SU-DHL-6 (cell line): ENCODE results near the gene PCDHB15.
A peak's percentile ranks its signal among the peaks of the same experiment; 100 is the strongest.
"Not testable (repeated sequence)": the region's sequence is repeated elsewhere in the genome, so short reads cannot be mapped to it uniquely, and the experiment has no call there.

ENCODE experiments used
- H2AFZ ChIP-seq: fragments of 200-600 bp; sonication (generic); 2 replicates; pipeline ENCODE4 v1.6.1; 2014; ENCODE audit warnings: low read depth, mild to moderate bottlenecking, moderate library complexity, mixed read lengths, antibody characterized with exemption, low read length; ENCODE audit not compliant: severe bottlenecking
- H3F3A ChIP-seq: fragments of 200-600 bp; shearing (Covaris generic); 2 replicates; pipeline ENCODE4 v1.6.0; 2016; ENCODE audit warnings: antibody characterized with exemption, mild to moderate bottlenecking; ENCODE audit not compliant: insufficient read depth
- H3K27ac ChIP-seq: fragments of 200-600 bp; sonication (generic); 2 replicates; pipeline ENCODE4 v1.5.1; 2016; ENCODE audit warnings: low read depth, mild to moderate bottlenecking, low read length, moderate library complexity, mixed read lengths
- H3K27me3 ChIP-seq: fragments of 200-600 bp; sonication (generic), shearing (Covaris generic); 2 replicates; pipeline ENCODE4 v1.6.0; 2014; ENCODE audit warnings: mild to moderate bottlenecking, low read length
- H3K36me3 ChIP-seq: fragments of 200-600 bp; sonication (generic); 2 replicates; pipeline ENCODE4 v1.6.1; 2014; ENCODE audit warnings: mild to moderate bottlenecking, low read length, mixed read lengths
- H3K4me2 ChIP-seq: fragments of 300-600, 200-600 bp; shearing (Covaris generic), sonication (generic); 2 replicates; pipeline ENCODE4 v1.6.0; 2014; ENCODE audit warnings: low read length, low read depth, mild to moderate bottlenecking; ENCODE audit not compliant: poor library complexity, severe bottlenecking
- H3K4me3 ChIP-seq: fragments of 200-600 bp; sonication (generic); 2 replicates; pipeline ENCODE4 v1.5.1; 2014; ENCODE audit warnings: antibody characterized with exemption, low read length, mild to moderate bottlenecking, mixed read lengths; ENCODE audit not compliant: insufficient read depth, poor library complexity, severe bottlenecking
- H3K79me2 ChIP-seq: fragments of 200-600 bp; sonication (generic); 2 replicates; pipeline ENCODE4 v1.6.1; 2014; ENCODE audit warnings: mild to moderate bottlenecking, low read length, moderate library complexity; ENCODE audit not compliant: insufficient read depth
- H3K9ac ChIP-seq: fragments of 200-600 bp; sonication (generic); 2 replicates; pipeline ENCODE4 v1.7.0; 2014; ENCODE audit warnings: mild to moderate bottlenecking, low read length
- H3K9me2 ChIP-seq: fragments of 200-600 bp; sonication (generic); replicated peaks from 2 replicates; pipeline ENCODE4 v1.6.1; 2014; ENCODE audit warnings: low read length; ENCODE audit not compliant: insufficient read depth
- H3K9me3 ChIP-seq: fragments of 200-600 bp; sonication (generic); 2 replicates; pipeline ENCODE4 v1.6.1; 2014; ENCODE audit warnings: low read length, mixed read lengths; ENCODE audit not compliant: insufficient read depth
- H4K20me1 ChIP-seq: fragments of 200-600 bp; sonication (generic); 2 replicates; pipeline ENCODE4 v1.6.1; 2014; ENCODE audit warnings: low read depth, mild to moderate bottlenecking, antibody characterized with exemption, low read length, moderate library complexity, mixed read lengths
- CTCF ChIP-seq: fragments of 200-600 bp; sonication (generic); IDR thresholded peaks from one replicate; pipeline ENCODE4 v1.5.1; 2017; ENCODE audit warnings: antibody characterized with exemption, mild to moderate bottlenecking, low read length, moderate library complexity; ENCODE audit not compliant: insufficient read depth, poor library complexity, severe bottlenecking
- EZH2phosphoT487 ChIP-seq: fragments of 200-600 bp; sonication (generic), shearing (Covaris generic); conservative IDR thresholded peaks from 2 replicates; pipeline ENCODE4 v1.6.1; 2018; ENCODE audit warnings: mild to moderate bottlenecking, antibody characterized with exemption, low read length, moderate library complexity, mixed read lengths

PCDHB15 gene

DNA sequence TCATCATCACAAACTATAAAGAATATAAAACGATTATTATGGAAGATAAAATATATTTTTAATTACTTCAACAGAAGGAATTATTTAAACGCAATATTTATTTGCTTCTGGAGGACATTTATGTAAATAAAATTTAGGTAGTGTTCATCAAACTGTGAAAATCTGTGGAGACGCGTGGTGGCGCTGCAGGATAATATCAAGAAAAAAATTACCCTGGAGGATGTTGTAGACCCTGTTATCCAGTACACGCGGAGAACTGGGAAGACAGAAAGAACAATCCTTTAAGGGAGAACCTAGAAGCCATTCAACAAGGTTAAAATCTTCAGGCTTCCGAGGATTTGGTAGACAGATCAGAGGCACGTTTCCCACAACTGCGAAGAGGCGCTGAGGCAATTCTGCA, 36.7 kb upstream of the PCDHB15 start, which contains the start of gene PCDHB12:
Gene PCDHB12 (plus strand): TSS at position 242 of the 400 bp plus-strand sequence. CDS start 189 bp downstream, outside the sequence.
- H3K27me3 ChIP-seq: no peaks in the 10 kb centered on the region
- H3K4me2 ChIP-seq: no peak within 1 kb of the TSS
- TF ChIP-seq CTCF (peak; percentile 37), EZH2phosphoT487 (no peak)
- H3K36me3 ChIP-seq: no peaks in the 10 kb centered on the region; the same call in 1 of the 2 replicates
- H3F3A ChIP-seq: no peaks in the 10 kb centered on the region
- H3K9me3 ChIP-seq: no peaks in the 10 kb centered on the region
- H3K9ac ChIP-seq: no peak within 1 kb of the TSS
- H3K79me2 ChIP-seq: no peaks in the 10 kb centered on the region
- no peaks in the 10 kb centered on the region for H4K20me1 ChIP-seq
- H3K4me3 ChIP-seq: no peak within 1 kb of the TSS
- no peak within 1 kb of the TSS for H2AFZ ChIP-seq
- H3K27ac ChIP-seq: no peak within 1 kb of the TSS
- H3K9me2 ChIP-seq: no peaks in the 10 kb centered on the region

DNA sequence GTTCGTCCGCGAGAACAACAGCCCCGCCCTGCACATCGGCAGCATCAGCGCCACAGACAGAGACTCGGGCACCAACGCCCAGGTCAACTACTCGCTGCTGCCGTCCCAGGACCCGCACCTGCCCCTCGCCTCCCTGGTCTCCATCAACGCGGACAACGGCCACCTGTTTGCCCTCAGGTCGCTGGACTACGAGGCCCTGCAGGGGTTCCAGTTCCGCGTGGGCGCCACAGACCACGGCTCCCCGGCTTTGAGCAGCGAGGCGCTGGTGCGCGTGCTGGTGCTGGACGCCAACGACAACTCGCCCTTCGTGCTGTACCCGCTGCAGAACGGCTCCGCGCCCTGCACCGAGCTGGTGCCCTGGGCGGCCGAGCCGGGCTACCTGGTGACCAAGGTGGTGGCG, 34.9 kb upstream of the PCDHB15 start:
- not testable (repeated sequence) for H3K9me3 ChIP-seq, H3K27me3 ChIP-seq, H3K4me3 ChIP-seq, H3K27ac ChIP-seq, H2AFZ ChIP-seq, H3K36me3 ChIP-seq, H3K9me2 ChIP-seq, H3F3A ChIP-seq, H3K79me2 ChIP-seq, H4K20me1 ChIP-seq, H3K4me2 ChIP-seq, H3K9ac ChIP-seq

DNA sequence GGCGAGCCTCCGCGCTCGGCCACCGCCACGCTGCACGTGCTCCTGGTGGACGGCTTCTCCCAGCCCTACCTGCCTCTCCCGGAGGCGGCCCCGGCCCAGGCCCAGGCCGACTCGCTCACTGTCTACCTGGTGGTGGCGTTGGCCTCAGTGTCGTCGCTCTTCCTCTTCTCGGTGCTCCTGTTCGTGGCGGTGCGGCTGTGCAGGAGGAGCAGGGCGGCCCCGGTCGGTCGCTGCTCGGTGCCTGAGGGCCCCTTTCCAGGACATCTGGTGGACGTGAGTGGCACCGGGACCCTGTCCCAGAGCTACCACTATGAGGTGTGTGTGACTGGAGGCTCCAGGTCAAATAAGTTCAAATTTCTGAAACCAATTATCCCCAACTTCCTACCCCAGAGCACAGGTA, 34.3 kb upstream of the PCDHB15 start:
- H3K9me3 ChIP-seq, H3K27me3 ChIP-seq, H3K9ac ChIP-seq, H4K20me1 ChIP-seq, H3K9me2 ChIP-seq, H3K4me2 ChIP-seq, H3F3A ChIP-seq, H3K79me2 ChIP-seq, H3K36me3 ChIP-seq, H3K4me3 ChIP-seq, H3K27ac ChIP-seq, H2AFZ ChIP-seq: not testable (repeated sequence)

GRCh38 chr5:141213656-141214339, 31.4 kb upstream of the PCDHB15 start, which contains the start of gene PCDHB13:
Gene PCDHB13 (plus strand): TSS chr5:141213919. CDS start chr5:141214124, 205 bp downstream.
- H3F3A ChIP-seq, H3K9ac ChIP-seq, H3K9me3 ChIP-seq, H3K27ac ChIP-seq, H3K27me3 ChIP-seq, H4K20me1 ChIP-seq, H3K9me2 ChIP-seq, H3K4me2 ChIP-seq, H3K4me3 ChIP-seq, H2AFZ ChIP-seq, H3K79me2 ChIP-seq, H3K36me3 ChIP-seq: not testable (repeated sequence)

DNA sequence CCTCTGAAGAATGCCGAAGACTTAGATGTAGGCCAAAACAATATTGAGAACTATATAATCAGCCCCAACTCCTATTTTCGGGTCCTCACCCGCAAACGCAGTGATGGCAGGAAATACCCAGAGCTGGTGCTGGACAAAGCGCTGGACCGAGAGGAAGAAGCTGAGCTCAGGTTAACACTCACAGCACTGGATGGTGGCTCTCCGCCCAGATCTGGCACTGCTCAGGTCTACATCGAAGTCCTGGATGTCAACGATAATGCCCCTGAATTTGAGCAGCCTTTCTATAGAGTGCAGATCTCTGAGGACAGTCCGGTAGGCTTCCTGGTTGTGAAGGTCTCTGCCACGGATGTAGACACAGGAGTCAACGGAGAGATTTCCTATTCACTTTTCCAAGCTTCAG, 30.6 kb upstream of the PCDHB15 start:
- H3K4me2 ChIP-seq, H2AFZ ChIP-seq, H3K4me3 ChIP-seq, H3F3A ChIP-seq, H3K9me3 ChIP-seq, H3K36me3 ChIP-seq, H3K9ac ChIP-seq, H4K20me1 ChIP-seq, H3K27me3 ChIP-seq, H3K27ac ChIP-seq, H3K9me2 ChIP-seq, H3K79me2 ChIP-seq: not testable (repeated sequence)

- H3K79me2 ChIP-seq, H2AFZ ChIP-seq, H3K4me2 ChIP-seq, H3K9me2 ChIP-seq, H3K9ac ChIP-seq, H3F3A ChIP-seq, H3K4me3 ChIP-seq, H3K36me3 ChIP-seq, H3K27me3 ChIP-seq, H4K20me1 ChIP-seq, H3K9me3 ChIP-seq, H3K27ac ChIP-seq: not testable (repeated sequence)
These were observed 29.7 kb upstream of the PCDHB15 start for GRCh38 chr5:141215504-141215903.

GRCh38 chr5:141216035-141216434, 29.2 kb upstream of the PCDHB15 start:
- H3K27ac ChIP-seq, H3K9me2 ChIP-seq, H3K4me3 ChIP-seq, H3F3A ChIP-seq, H3K4me2 ChIP-seq, H2AFZ ChIP-seq, H3K9me3 ChIP-seq, H4K20me1 ChIP-seq, H3K27me3 ChIP-seq, H3K79me2 ChIP-seq, H3K9ac ChIP-seq, H3K36me3 ChIP-seq: not testable (repeated sequence)
